ENCODE data around the gene P3H3. TPM values are rescaled to one million over a fixed set of nuclear protein-coding genes. Genes with fewer than 3 reads are reported as not detected.

Gene P3H3
- total RNA-seq, 3 donors from 2014 or later = 1.6 to 24.2 (median 5.2) TPM

DNA sequence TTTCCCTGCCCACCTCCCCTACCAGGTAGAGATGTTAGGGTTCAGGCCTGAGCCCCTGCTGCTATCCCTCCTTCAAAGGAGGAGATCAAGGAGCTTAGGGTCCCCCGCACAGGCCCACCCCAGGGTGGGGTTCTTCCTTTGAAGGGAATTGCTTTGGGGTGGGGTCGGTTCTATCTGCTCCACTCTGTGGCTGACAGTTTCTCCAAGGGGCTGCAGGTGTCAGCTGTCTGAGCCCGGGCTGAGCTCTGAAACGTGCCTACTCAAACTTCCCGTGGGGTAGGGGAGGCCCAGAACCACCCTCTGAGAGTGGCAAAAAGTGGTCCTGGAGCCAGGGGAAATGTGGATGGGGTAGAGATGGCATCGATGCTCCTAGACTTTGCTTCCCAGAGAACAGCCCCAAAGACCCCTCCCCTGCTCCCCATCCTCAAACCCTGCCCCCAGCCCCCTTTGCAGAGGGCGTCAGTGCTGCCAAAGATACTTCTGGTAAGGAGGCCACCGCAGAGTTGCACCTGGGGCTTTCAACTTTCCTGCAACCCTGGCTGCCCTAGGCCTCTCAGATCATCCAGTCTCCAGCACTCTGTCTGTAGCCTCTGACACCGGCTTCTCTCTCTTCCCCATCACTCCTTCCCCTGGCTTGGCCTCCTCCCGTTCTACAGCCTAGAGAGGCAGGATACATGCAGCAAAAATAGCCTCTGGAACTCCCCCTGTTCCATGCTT is 45.2 kb upstream of the P3H3 start:
- ATAC-seq = no peak
- no peak for DNase-seq
- no peak overlapping the region for H3K4me3 ChIP-seq
- intact Hi-C loops (cut with DNase I, micrococcal nuclease) = no loop called here
- H3K36me3 ChIP-seq (ENCODE audit: low read depth) = no peaks in the 10 kb centered on the region
- TF ChIP-seq, protein P1, sequence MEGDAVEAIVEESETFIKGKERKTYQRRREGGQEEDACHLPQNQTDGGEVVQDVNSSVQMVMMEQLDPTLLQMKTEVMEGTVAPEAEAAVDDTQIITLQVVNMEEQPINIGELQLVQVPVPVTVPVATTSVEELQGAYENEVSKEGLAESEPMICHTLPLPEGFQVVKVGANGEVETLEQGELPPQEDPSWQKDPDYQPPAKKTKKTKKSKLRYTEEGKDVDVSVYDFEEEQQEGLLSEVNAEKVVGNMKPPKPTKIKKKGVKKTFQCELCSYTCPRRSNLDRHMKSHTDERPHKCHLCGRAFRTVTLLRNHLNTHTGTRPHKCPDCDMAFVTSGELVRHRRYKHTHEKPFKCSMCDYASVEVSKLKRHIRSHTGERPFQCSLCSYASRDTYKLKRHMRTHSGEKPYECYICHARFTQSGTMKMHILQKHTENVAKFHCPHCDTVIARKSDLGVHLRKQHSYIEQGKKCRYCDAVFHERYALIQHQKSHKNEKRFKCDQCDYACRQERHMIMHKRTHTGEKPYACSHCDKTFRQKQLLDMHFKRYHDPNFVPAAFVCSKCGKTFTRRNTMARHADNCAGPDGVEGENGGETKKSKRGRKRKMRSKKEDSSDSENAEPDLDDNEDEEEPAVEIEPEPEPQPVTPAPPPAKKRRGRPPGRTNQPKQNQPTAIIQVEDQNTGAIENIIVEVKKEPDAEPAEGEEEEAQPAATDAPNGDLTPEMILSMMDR (IDR thresholded peaks at IDR 0.05) = no peak
- no peaks in the 10 kb centered on the region for H3K9me3 ChIP-seq
- peaks cover 10% of the 10 kb centered on the region for H3K4me1 ChIP-seq (ENCODE audit: low read depth)

DNA sequence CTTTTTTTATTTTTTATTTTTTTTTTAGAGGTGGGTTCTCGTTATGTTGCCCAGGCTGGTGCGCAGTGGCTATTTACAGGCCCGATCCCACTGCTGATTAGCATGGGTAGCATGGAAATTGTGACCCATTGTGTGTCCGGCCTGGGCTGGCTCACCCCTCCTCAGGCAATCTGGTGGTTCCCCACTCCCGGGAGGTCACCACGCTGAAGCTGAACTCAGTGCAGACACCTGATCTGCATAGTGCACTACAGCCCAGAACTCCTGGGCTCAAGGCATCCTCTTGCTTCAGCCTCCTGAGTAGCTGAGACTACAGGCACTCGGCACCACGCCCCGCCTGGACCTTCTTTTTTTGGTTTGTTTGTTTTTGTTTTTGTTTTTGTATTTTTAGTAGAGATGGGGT is 44.4 kb upstream of the P3H3 start:
- intact Hi-C loops (cut with DNase I, micrococcal nuclease) = no loop called here
- Histone ChIP-seq H3K9me3 (no peaks in the 10 kb centered on the region), H3K36me3 (ENCODE audit: low read depth) (no peaks in the 10 kb centered on the region), H3K4me1 (ENCODE audit: low read depth) (peaks cover 4% of the 10 kb centered on the region), H3K4me3 (no peak overlapping the region)
- TF ChIP-seq, protein P1 (IDR thresholded peaks at IDR 0.05) = no peak
- no peak for DNase-seq
- no peak for ATAC-seq

DNA sequence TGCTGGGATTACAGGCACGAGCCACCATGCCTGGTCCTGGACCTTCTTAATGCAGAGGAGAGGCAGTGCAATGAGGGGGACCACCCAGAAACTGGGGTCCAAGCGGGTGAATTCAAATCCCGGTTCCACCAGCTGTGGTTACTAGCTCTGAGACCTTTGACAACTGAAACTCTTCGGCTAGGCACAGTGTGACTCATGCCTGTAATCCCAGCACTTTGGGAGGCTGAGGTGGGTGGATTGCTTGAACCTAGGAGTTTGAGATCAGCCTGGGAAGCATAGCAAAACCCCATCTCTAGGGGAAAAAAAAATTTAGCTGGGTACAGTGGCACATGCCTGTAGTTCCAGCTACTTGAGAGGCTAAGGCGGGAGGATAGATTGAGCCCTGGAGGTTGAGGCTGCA is 43.9 kb upstream of the P3H3 start:
- H3K4me1 ChIP-seq (ENCODE audit: low read depth) = no peaks in the 10 kb centered on the region
- intact Hi-C loops (cut with DNase I, micrococcal nuclease) = no loop called here
- no peaks in the 10 kb centered on the region for H3K9me3 ChIP-seq
- ATAC-seq = no peak
- H3K36me3 ChIP-seq (ENCODE audit: low read depth) = no peaks in the 10 kb centered on the region
- H3K4me3 ChIP-seq = no peak overlapping the region
- TF ChIP-seq, protein P1 (IDR thresholded peaks at IDR 0.05) = no peak
- no peak for DNase-seq

DNA sequence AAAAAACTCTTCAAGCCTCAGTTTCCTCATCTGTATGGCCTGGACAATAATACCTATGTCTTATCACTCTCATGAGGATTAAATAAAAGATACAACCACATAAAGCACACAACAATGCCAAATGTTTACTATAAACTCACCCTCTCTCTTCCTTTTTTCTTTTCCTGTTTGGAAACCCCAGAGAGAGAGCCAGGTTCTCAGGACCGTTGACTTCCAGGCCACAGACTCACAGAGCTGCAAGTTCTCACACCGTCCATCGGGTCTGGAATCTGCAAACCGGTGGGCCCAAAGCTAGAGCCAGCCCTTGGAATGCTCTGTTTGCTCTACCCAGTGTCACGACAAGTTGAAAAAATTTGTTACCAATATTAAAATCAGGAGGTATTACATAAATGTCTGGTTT is 43.4 kb upstream of the P3H3 start:
- Histone ChIP-seq H3K36me3 (ENCODE audit: low read depth) (no peaks in the 10 kb centered on the region), H3K4me3 (no peak overlapping the region)
- intact Hi-C loops (cut with DNase I, micrococcal nuclease) = no loop called here

DNA sequence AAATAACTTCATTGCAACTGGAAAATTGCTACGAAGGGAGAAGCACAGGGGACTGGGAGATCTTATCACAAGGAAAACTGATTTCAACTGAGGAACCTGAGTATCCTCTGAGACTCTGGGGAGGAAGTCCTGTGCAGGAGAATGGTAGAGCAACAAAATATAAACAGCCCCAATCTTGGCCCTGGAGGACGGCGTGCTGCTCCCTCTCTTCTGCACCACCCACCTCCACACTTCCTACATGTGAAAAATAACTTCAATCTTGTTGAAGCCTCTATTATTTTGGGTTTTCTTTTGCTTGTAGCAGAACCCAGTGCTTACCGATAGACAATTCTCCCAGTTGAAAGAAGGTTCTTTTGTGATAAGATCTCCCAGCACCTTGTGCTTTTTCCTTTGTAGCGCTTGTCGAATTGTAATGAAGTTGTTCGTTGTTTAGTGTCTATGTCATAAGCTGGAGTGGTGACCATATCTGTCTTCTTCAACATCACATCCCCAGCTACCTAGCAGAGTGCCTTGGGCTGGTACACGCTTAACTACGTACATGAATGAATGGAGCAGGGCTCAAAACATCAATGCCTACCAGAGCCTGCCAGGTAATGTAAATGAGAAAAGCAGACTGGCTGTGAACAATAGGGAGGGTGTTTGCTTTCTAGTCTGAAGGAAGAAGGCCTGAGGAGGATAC is 41.7 kb upstream of the P3H3 start:
- ATAC-seq = no peak
- TF ChIP-seq, protein P1 (IDR thresholded peaks at IDR 0.05) = no peak

More for the DNA sequence above, 43.4 kb upstream of the P3H3 start:
- TF ChIP-seq, protein P1 (IDR thresholded peaks at IDR 0.05) = no peak
- no peaks in the 10 kb centered on the region for H3K9me3 ChIP-seq
- no peak for DNase-seq
- no peak for ATAC-seq
- no peaks in the 10 kb centered on the region for H3K4me1 ChIP-seq (ENCODE audit: low read depth)

More for the DNA sequence above, 41.7 kb upstream of the P3H3 start:
- intact Hi-C loops (cut with DNase I, micrococcal nuclease) = no loop called here
- DNase-seq = no peak
- Histone ChIP-seq H3K4me1 (ENCODE audit: low read depth) (no peaks in the 10 kb centered on the region), H3K36me3 (ENCODE audit: low read depth) (no peaks in the 10 kb centered on the region), H3K9me3 (no peaks in the 10 kb centered on the region), H3K4me3 (no peak overlapping the region)

All from mucosa of descending colon (tissue), 3 donors.